HG03097 (cell line): Measurements from ENCODE around the gene C1QTNF6.
"Not testable (repeated sequence)": the region's sequence is repeated elsewhere in the genome, so short reads cannot be mapped to it uniquely, and the experiment has no call there.

Experiments used
- ATAC-seq: cut with Tn5 transposase; IDR thresholded peaks from one replicate; pipeline ENCODE4 v1.9.1; 2021; ENCODE audit not compliant: unreplicated experiment, low FRiP score

The C1QTNF6 gene

DNA sequence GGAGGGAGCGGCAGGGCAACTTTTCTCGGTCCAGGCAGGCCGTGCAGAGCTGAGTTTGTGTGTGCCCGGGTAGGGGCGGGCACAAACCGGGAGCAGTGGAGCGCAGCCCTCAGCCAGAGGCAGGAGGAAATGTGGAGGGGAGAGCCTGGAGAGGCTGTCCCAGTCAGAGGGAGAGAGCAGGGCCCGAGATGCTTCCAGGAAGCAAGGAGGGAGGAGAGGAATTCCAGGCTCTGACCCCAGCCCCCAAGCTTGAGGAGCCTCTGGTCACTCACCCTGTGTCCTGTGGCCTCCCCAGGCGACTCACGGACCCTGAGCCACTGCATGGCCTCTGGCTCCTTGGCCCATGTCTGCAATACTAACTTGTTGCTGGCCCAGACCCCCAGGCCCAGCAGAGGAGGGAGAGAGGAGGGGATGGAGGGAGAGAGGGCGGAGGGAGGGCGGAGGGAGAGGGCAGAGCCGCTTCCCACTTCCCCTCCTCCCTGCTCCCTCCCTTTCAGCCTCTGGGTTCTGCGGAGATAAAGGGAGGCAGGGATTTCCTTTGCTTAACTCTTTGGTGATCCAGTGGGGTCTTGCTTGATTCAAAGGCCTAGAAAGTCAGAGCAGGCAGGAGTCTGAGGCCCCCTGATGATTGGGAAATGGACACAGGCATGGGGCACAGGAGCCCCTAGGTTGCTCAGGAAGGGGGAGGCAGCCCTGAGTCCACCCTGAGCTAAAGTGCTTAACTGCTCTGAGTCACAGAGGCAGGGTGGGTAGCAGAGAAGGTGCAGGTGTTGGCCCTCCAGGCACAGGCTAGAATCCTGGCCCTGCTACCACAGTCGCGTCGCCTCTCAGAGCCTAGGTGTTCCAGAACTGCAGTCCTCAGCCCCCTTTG lies at the start of gene C1QTNF6:
Gene C1QTNF6 (minus strand): TSS at position 357 of the 871 bp plus-strand sequence. CDS start 34 bp downstream, at position 323.
- ATAC-seq: no peak

DNA sequence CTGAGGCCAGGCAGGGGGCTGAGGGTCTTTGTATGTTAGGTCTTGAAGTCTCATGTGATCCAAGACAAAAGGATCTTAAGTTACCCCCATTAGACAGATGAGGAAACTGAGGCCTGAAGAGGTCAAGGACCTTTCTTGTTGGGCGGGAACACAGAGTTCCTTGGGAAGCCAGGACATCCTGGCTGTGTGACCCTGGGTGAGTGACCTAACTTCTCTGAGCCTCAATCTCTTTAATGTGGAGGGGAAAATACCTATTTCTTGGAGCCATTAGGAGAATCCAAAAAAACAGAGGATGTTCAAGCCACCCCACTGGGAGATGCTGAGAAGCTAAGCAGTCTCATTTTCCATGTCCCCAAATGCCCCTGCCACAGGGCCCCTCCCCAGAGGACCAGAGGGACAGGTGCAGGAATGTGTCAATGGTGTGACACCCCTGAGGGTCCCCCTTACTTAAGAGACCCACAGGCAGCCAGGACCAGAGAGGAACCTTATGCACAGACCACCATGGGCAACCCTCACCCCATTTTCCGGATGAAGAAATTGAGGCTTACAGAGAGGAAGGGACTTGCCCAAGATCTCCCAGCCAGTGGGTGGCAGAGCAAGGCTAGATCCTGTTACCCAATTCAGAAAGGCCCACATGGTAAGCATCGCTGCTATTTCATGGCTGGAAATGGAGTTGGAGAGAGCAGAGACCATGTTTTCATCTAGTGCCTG lies 48.0 kb upstream of the C1QTNF6 start:
- ATAC-seq: no peak

DNA sequence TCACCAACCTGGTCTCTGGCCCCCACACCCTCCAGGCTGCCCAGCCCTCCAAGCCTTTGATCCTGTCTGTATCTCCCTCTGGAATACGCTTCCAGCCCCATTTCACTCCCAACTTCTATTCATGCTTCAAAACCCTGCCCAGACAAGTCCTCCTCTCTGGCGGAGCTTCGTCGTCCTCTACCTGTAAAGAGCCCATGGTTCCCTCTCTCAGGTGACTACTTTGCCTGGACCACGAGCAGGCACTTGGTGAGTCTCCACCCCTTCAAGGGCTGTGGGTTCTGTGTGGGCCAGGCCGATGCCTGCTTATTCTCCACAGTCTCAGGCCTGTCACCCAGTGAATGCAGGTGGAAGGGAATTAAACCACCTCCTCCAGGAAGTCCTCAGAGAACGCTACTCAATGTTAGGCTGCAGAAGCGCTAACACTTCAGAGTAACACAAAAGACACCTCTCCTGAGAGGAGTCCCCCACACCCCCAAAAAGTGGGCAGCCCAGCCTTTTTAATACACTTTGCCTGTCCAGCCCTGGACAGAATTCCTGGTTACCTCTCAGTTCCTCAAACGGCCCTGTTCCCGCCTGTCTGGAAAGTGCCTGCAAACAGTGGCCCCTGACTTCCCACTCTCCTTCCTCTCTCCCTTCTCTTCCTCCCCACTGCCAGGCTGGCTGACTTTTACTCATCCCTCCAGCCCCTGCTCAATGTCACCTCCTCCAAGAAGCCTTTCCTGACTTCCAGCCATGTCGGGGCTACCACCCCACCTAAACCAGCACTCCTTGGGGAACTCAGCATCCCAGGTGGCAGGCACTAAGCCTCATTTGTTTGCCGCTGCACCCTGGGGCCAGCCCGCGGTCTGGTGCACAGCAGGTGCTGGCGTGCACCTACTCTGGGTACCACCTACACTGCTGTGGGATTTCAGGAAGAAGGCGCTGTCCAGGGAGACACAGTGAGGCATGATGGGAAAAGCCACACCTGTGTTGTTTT lies 47.0 kb upstream of the C1QTNF6 start:
- no peak for ATAC-seq

DNA sequence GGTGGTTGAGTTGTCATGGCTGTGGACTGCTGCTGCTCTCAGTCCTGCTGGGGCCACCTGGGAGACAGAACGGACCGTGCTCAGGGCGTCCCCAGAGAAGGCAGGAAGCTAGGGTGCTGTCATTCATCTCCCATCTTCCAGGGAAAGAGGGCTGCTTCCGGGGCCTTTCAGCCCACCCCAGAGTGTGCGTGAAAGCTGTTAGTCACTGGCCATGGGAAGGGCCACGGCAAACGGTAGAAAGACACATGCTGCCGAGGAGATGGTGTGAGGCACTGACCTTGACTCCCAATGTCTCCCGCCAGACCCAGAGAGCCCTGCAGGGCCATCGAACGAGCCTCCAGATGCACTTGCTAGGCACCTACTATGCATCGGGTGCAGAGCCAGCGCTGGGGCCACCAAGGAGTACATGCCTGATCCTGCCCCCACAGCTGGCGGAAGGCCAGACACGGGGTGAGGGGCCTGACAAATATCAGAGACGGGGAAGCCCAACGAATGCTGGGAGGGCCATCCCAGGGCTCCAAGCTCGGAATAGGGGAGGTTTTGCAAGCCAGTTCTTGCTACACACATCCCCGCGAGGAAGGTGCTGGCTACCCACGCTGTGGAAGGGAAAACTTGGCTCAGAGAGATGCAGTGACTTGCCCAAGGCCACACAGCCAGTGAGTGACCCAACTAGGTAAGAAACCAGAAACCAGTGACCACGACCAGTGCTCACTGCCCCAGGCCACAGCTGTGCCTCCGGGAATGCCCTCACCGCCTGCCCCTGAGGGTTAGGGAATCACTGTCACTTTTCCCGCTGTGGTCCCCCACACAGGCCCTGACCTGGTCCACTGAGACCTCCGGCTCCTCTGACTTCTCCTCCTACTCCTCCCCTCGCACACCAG lies 45.9 kb upstream of the C1QTNF6 start:
- no peak for ATAC-seq

DNA sequence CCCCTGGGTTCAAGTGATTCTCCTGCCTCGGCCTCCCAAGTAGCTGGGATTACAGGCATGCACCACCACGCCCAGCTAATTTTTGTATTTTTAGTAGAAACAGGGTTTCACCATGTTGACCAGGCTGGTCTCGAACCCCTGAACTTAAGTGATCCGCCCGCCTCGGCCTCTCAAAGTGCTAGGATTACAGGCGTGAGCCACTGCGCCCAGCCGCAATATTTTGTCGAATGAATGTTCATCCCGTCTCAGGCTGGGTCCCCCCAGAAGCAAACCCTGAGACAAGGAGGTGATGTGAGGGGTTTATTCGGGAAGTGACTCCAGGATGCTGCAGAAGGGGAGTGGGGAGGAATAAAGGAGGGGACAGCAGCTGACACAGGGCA lies 45.3 kb upstream of the C1QTNF6 start:
- ATAC-seq: not testable (repeated sequence)

DNA sequence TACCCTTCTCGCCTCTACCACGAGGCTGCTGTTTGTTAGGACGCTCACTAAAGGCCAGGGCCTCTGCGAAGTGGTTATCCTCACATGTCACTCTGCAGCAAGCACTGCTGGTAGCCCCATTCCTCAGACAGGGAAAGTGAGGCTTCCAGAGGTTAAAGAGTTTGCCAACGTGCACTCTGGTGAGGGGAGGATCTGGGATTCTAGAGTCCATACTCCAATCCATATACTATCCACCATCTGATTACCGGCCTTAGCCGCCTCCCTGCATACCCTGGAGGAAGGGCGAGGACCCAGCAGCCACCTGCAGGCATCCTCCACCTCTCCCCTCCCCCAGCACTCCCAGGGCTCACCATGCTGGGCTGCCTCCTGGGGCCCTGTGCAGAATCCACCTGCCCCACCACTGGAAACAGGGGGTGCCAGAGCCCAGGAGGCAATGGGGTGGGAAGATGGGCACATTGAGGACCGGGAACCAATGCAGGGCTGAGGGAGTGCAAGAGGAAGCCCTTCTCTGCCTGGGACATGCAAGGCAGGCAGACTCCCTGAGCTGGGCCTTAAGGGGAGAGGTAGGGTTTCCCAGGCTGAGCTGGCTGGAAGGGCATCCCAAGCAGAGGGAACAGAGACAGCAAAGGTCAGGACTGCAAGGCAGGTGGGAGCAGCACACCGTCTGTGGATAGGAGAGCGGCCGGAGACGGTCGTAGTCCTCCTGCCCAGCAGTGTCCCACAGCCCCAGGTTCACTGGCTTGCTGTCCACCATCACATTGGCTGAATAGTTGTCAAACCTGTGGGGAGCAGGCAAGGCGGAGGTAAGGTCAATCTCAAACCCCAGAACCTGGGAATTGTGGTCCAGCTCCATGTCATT lies 44.3 kb upstream of the C1QTNF6 start:
- no peak for ATAC-seq

DNA sequence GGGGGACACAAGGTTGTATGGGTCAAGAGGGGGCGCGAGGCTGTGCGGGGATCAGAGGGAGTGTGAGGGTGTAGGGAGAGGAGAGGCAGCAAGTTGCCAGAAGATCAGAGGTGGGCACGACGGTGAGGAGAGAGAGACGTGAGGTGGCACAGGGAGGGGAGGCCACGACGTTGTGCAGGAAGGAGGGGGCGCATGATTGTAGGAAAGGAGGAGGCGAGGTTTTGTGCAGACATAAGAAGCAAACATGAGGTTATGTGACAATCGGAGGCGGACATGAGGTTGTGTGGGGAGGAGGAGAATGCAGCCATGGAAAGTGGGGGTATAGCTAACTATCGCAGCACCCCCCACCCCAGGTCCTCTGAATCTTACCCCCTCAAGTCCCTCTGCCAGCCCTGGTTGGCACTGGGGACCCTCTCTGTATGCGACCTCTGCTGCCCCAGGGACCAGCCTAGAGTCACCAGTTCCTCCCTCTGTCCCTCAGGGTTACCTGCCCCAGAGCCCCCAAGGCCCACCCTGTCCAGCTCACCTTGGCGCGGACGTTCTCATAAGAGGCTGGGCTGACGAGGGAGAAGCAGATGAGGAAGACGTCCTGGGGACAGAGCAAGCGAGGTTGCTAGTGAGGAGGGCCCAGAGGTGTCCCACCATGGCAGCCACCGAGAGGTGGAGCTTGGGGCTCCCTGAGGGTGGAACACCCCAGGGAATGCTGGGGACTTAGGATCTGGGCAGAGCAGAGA lies 43.5 kb upstream of the C1QTNF6 start:
- no peak for ATAC-seq

DNA sequence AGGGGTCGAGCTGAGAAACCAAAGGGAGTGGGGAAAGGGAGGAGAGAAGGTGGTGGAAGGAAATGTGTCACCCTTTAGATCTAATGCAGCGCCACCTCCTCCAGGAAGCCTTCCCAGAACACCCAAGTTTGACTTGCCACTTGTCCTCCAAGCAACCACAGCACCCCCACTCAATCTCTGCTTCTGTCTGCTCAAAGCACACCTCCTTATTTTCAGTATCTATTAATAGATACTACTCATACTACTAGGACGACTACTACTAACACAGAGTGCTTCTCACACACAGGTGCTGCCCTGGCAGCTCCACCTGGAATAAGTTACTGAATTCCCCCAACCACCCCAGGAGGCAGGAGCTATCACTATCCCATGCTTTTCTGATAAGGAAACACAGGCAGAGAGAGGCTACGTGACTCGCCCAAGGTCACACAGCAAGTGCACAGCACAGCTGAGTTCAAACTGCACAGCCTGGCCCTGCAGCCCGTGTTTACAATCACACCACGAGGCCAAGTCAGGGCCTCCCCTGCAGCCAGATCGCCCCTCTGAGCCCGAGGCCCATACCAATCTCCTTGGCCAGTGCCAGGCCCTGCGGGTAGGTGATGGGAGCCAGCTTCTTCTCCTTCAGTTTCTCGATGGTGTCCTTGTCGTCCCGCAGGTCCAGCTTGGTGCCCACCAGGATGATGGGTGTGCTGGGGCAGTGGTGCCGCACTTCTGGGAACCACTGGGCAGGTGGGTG lies 42.8 kb upstream of the C1QTNF6 start:
- no peak for ATAC-seq

DNA sequence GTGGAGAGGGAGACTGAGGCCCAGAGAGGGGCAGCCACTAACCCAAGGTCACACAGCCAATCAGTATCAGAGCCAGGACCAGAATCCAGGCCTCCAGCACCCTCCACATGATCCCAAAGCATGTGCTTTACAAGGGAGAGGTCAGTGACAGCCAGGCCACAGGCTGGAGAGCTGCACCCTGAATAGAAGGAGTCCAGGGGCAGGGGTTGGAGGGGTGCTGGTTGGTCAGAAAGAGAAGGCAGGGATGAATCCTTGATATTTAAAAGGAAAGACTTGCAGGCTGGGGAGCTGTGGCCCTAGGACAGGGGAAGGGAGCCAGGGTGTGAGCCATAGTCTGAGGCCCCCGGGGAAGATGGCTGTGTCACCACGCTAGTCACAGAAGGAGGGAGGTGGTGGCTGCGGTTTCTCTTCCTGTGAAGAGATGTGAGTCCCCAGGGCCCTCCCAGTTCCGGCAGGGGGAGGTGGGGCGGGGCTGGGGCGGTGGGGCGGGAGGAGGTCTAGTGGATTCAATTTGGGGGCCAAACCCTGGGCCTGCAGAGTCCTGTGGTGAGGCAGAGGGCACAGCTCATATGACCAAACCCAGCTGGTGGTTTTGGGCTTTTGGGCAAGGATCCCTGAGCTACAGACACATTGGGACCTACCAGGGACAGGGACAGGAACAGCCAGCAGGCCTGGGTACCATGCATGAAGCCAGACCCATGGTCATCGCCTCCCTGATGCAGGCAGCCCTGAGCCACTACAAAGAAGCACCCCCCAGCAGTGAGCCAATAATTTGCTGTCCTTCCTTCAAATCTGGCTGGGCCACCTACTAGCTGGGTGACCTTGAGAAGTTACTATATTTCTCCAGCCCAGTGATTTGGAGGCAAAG lies 42.0 kb upstream of the C1QTNF6 start:
- ATAC-seq: peak; percentile 35

DNA sequence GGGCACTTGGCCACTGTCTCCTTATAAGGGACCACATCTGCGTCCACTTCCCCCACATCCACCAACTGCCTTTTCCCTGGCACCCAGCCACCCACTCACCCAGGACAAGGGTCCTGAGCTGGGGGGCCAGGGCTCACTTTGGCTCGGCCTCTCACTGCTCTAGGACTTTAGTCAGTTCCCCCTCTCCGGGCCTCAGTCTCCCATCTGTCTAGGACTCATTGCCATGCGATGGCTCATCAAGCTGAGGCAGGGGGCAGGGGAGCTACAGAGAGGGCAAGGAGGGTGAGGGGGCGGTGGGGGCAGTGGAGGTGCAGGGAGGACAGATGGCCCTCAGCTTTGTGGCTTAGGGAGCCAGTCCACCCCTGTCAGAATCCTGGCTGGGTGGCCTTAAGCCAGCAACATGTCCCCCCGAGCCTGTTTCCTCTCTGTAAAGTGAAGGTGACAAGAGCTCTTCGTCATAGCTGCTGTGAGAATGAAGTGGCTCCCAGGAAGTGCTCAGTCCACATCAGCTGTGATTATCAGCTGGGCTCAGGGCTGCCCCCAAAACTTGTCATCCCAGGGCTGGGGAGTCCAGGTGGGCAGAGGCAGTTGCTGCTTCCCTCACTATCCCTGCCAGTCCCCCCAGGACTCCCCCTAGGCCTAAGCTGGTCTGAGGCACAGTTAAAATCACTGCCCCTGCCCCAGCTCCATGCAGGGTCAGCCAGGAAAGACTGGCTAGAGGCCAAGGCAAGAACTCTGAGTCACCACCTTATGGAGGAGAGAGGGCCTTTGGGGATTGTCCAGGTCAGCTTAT lies 41.2 kb upstream of the C1QTNF6 start:
- no peak for ATAC-seq

DNA sequence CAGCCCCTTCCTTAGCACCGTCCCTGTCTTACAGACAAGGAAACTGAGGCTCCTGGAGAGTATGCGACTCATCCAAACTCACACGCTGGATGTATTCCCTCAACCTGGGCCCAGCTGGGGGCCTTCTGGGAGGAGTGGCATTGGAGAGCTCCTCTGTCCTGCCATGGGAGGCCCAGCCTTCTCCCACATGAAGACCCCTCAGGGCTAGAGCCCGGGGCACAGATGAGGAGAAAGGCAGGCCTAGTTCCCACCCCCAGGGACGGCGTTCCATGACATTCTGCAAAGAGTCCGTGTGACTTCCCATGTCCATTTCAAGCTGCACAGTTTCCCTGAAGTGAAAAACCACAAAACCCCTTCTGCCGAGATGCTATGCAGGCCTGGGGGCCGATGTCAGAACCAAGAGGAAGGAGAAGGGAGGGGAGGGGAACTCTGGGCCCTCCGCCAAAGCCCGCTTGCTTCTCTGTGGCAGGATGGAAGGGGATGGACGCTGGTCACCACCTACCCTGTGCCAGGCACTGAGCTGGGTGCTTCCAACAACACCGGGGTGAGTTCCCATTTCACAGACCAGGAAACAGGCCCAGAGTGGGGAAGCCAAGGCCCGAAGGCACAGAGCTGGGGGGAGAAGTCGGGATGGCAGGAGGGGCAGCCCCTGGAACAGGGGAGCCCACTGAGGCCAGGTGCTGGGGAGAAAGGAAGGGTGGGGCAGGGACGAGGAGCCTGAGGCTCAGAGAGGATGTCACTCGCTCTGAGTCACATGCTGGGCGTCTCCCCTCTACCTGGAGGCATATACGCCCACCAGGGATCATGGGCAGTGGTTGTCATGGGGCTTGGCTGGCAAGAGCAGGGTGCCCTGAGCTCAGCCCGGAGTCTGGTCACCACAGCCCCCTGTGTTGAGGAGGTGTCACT lies 40.3 kb upstream of the C1QTNF6 start:
- no peak for ATAC-seq

DNA sequence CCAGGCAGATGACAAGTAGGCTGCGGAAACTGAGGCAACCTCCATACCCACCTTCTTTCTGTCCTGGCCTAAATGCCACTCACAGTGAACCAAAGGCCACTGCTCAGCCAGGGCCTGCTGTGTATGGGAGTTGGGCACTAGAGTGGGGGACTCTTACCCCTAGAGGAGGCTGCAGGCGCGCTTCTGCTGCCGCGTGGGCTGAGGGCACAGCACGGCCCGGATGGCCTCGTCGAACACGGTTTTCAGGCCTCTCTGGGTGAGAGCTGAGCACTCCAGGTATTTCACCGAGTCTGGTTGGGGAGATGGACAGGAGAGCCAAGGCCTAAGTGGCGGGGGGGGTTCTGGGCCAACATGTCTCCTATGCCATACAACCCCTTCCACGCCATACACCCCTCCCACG lies 38.5 kb upstream of the C1QTNF6 start:
- no peak for ATAC-seq

DNA sequence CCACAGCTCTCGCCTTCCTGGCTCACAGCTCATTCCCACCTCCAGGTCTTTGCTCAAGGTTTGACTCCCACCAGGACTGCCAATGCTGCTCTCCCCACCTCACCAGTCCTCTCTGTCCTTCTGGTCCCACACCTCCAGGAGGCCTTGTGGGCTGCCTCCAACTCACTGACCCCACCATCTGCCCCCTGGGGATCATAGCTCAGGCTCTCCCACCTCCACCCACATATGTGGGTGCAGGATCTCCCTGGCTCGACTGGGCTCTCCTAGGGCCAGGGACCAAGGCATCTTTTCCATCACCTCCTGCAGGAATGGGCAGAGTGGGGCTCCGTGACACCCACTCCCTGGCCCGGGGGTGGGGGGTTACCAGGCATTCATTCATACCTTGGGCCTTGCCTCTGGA lies 38.0 kb upstream of the C1QTNF6 start:
- ATAC-seq: no peak

DNA sequence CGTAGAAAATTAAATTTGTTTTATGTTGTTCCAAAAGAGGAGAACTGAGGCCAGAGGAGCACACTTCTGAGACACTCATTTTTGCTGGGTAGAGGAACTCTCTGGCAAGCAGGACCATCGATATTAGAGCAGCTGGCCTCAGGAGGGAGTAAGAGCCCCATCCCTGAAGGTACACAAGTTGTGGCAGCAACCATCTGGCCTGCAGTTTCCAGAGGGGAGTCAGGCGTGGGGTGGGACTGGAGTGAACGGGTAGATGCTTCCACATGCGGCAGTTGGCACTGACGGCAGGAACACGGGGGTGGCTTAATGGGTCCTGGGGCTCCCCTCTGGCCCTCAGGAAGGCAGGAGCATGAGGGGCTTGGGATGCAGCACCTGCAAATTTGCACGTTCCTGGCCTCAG lies 37.4 kb upstream of the C1QTNF6 start:
- no peak for ATAC-seq
